Fibroblast of upper back skin (primary cell): ENCODE measurements around the gene CHKA.

Source experiments
- DNase-seq: peaks from one replicate; pipeline ENCODE4 v3.0.0-alpha.2; 2013

The CHKA gene

GRCh38 chr11:68012044-68012842 lies 108.9 kb downstream of the CHKA start:
- no peak for DNase-seq

GRCh38 chr11:68011051-68011943 lies 109.9 kb downstream of the CHKA start:
- no peak for DNase-seq

GRCh38 chr11:68010090-68011041 lies 110.8 kb downstream of the CHKA start, which contains the start of gene ALDH3B1:
ALDH3B1 (plus strand) TSS chr11:68010327; CDS start chr11:68015298, 4,971 bp downstream.
- peak; percentile 73 for DNase-seq

- DNase-seq: peak; percentile 59
Observed at GRCh38 chr11:68009391-68010089, 111.6 kb downstream of the CHKA start.

GRCh38 chr11:68008381-68009337 lies 112.5 kb downstream of the CHKA start:
- no peak for DNase-seq

GRCh38 chr11:68007498-68008380 lies 113.4 kb downstream of the CHKA start:
- DNase-seq: no peak

- no peak for DNase-seq
Observed at GRCh38 chr11:68006606-68007166, 114.5 kb downstream of the CHKA start.

- DNase-seq: no peak
Observed at GRCh38 chr11:68004551-68005335, 116.4 kb downstream of the CHKA start.

GRCh38 chr11:68003846-68004550 lies 117.2 kb downstream of the CHKA start, which contains the start of gene UNC93B1:
UNC93B1 (minus strand) TSS chr11:68004097; CDS start chr11:68004043, 54 bp downstream.
- peak; percentile 75 for DNase-seq

- DNase-seq: no peak
Observed at GRCh38 chr11:68002938-68003845, 118.0 kb downstream of the CHKA start.
